ENCODE results near the gene LRRC3C.

GRCh38 chr17:39944393-39944711, 16.8 kb downstream of the LRRC3C start:
- no peak for TF ChIP-seq CTCF (IDR thresholded peaks at IDR 0.05)
- TF ChIP-seq POLR2A (IDR thresholded peaks at IDR 0.05) = no peak
